HG02885 (cell line): Measurements from ENCODE around the gene DAGLB.
"Not testable (repeated sequence)": the region's sequence is repeated elsewhere in the genome, so short reads cannot be mapped to it uniquely, and the experiment has no call there.

Source experiments
- ATAC-seq: cut with Tn5 transposase; IDR thresholded peaks from one replicate; pipeline ENCODE4 v1.9.1; 2021; ENCODE audit warnings: mild to moderate bottlenecking; ENCODE audit not compliant: unreplicated experiment, poor library complexity

The DAGLB gene

DNA sequence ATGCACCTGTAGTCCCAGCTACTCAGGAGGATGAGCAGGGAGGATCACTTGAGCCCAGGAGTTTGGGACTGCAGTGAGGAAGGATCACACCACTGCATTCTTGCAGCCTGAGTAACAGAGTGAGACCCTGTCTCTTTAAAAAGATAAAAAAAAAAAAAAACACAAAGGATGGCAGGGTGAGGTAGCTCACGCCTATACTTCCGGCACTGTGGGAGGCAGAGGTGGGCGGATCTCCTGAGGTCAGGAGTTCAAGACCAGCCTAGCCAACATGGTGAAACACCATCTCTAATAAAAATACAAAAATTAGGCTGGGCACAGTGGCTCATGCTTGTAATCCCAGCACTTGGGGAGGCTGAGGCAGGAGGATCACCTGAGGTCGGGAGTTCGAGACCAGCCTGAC lies 15.9 kb upstream of the DAGLB start:
- ATAC-seq: not testable (repeated sequence)

DNA sequence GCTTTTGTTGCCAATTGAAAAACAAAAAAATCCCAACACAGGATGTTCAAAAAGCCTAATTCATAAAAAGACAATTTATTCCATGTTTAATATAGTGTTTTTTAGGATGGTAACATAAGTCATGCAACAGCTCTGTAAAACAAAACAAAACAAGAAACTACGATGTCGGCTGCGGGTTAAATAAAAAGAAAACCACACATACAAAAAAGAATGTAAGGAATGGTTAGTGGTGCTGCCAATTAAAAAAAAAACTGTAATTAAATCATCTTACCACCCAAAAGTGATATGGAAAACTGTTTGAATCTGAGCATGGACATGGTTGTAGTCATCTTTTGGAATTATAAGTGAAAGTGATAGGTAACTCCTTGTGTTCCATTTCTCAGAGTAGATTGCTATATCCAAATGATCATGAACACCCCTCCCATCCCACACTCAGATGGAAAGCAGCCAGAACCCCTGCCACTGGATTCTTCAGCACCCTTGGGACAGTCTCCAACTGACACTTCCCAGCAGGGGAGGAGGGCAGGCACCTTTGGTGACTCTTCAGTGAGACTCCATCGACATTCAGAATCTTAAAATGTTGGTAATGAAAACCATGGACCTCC lies 14.3 kb upstream of the DAGLB start:
- ATAC-seq: no peak

- ATAC-seq: no peak
Observed at GRCh38 chr7:6460990-6461584, 13.3 kb upstream of the DAGLB start.

GRCh38 chr7:6460303-6460702 lies 12.5 kb upstream of the DAGLB start:
- ATAC-seq: no peak

DNA sequence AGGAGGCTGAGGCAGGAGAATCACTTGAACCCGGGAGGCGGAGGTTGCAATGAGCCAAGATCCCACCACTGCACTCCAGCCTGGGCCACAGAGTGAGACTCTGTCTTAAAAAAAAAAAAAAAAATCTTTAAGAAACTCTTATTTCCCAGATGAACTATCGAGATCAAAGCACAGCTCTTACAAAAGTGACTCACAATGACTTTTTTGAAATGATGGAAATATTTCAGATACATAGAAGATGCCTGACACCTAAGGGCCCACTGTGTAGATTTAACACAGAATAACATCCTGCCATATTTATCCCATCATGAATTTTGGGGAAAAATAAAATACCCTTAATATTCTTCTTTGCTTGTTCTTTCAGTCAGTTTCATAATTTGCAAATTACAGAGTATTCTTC lies 10.9 kb upstream of the DAGLB start:
- ATAC-seq: not testable (repeated sequence)

GRCh38 chr7:6453734-6454133 lies 6.0 kb upstream of the DAGLB start:
- no peak for ATAC-seq

GRCh38 chr7:6451224-6451705 lies 3.5 kb upstream of the DAGLB start:
- no peak for ATAC-seq

- ATAC-seq: not testable (repeated sequence)
Observed at GRCh38 chr7:6450591-6450990, 2.8 kb upstream of the DAGLB start.

- not testable (repeated sequence) for ATAC-seq
Observed at GRCh38 chr7:6449884-6450283, 2.1 kb upstream of the DAGLB start.

DNA sequence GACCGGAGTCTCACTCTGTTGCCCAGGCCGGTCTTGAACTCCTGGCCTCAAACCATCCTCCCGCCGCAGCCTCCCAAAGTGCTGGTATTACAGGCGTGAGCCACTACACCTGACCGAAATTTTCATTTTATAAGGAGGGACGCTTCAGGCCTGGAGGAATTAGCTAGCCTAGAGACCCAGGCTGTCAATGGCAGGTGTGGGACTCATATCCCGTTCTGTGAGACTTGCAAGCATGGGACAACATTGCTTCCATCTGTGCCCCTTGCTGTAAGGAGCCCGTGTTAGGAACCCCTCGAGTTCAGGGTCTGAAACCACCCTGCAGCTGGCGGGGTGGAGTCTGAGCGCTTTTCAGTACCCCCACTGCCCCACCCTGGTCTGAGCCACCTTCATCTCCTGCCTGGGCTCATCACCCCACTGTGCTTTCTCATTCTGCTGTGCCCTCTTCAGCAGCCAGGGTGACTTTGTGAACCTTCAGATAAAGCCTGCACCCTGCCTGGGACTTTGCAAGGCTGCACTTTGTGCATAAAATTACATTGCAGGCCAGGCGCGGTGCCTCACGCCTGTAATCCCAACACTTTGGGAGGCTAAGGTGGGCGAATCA lies 1.3 kb upstream of the DAGLB start:
- ATAC-seq: no peak

- ATAC-seq: peak; percentile 33
Observed at GRCh38 chr7:6446838-6447580, 745 bp downstream of the DAGLB start.

GRCh38 chr7:6444516-6445269 lies 3.1 kb downstream of the DAGLB start:
- no peak for ATAC-seq

GRCh38 chr7:6443372-6443941 lies 4.3 kb downstream of the DAGLB start:
- no peak for ATAC-seq

DNA sequence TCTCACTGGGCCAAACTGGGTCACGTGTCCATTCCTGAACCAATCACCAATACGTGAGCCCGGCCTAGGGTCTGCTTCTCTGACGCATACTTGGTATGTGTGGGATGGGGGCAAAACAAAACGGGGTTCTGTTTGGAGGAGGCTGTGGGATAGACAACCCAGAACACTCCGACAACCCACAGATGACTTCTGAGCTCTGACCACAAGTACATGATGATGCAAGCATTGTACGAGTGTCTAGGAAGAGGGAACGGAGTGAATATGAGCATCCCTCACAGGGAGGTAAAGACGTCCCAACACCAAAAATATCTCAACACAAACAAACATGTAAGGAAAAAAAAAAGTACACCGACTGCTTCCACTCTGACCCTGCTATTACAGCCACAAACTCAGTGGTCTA lies 5.6 kb downstream of the DAGLB start:
- no peak for ATAC-seq

GRCh38 chr7:6440381-6440780 lies 7.4 kb downstream of the DAGLB start:
- no peak for ATAC-seq

DNA sequence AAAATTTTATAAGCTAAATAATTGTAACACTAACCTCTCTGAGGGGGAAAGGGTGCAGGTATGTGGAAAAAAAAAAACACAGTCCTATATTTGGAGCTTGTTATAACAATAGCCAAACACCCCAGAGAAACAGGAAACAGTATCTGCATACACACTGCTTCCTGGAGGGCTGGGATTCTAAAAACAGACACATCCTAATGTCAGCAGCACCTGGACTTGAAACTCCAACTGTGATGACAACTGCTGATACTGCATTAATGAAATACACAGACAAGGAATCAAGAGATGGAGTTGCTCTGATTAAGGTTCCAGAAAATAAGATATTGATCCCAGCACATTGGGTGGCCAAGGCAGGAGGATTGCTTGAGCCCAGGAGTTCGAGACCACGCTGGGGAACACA lies 9.3 kb downstream of the DAGLB start:
- no peak for ATAC-seq

GRCh38 chr7:6437251-6437650 lies 10.5 kb downstream of the DAGLB start:
- no peak for ATAC-seq

GRCh38 chr7:6436385-6436685 lies 11.4 kb downstream of the DAGLB start:
- peak; percentile 51 for ATAC-seq

- ATAC-seq: peak; percentile 77
Observed at GRCh38 chr7:6435486-6436384, 12.0 kb downstream of the DAGLB start.
